ENCODE measurements around the gene RHOA.

The RHOA gene

DNA sequence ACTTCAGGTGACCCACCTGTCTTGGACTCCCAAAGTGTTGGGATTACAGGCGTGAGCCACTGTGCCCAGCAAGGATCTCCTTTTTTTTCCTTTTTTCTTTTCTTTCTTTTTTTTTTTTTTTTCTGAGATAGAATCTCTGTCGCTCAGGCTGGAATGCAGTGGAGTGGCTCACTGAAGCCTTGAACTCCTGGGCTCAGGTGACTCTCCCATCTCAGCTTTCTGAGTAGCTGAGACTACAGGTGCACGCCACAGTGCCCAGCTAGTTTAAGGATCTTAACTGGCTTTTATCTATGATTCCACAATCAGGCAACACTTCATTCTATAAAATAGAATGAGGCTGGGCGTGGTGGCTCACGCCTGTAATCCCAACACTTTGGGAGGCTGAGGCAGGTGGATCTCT, 33.6 kb upstream of the RHOA start:
- TF ChIP-seq, protein P1, sequence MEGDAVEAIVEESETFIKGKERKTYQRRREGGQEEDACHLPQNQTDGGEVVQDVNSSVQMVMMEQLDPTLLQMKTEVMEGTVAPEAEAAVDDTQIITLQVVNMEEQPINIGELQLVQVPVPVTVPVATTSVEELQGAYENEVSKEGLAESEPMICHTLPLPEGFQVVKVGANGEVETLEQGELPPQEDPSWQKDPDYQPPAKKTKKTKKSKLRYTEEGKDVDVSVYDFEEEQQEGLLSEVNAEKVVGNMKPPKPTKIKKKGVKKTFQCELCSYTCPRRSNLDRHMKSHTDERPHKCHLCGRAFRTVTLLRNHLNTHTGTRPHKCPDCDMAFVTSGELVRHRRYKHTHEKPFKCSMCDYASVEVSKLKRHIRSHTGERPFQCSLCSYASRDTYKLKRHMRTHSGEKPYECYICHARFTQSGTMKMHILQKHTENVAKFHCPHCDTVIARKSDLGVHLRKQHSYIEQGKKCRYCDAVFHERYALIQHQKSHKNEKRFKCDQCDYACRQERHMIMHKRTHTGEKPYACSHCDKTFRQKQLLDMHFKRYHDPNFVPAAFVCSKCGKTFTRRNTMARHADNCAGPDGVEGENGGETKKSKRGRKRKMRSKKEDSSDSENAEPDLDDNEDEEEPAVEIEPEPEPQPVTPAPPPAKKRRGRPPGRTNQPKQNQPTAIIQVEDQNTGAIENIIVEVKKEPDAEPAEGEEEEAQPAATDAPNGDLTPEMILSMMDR (IDR thresholded peaks at IDR 0.05; ENCODE audit: insufficient read depth, low read length) = no peak
- no peak for TF ChIP-seq GABPA (IDR thresholded peaks at IDR 0.05; ENCODE audit: low read depth)
- no peak for TF ChIP-seq SPI1 (IDR thresholded peaks at IDR 0.05; ENCODE audit: borderline replicate concordance, low read depth)
- TF ChIP-seq, protein P2, sequence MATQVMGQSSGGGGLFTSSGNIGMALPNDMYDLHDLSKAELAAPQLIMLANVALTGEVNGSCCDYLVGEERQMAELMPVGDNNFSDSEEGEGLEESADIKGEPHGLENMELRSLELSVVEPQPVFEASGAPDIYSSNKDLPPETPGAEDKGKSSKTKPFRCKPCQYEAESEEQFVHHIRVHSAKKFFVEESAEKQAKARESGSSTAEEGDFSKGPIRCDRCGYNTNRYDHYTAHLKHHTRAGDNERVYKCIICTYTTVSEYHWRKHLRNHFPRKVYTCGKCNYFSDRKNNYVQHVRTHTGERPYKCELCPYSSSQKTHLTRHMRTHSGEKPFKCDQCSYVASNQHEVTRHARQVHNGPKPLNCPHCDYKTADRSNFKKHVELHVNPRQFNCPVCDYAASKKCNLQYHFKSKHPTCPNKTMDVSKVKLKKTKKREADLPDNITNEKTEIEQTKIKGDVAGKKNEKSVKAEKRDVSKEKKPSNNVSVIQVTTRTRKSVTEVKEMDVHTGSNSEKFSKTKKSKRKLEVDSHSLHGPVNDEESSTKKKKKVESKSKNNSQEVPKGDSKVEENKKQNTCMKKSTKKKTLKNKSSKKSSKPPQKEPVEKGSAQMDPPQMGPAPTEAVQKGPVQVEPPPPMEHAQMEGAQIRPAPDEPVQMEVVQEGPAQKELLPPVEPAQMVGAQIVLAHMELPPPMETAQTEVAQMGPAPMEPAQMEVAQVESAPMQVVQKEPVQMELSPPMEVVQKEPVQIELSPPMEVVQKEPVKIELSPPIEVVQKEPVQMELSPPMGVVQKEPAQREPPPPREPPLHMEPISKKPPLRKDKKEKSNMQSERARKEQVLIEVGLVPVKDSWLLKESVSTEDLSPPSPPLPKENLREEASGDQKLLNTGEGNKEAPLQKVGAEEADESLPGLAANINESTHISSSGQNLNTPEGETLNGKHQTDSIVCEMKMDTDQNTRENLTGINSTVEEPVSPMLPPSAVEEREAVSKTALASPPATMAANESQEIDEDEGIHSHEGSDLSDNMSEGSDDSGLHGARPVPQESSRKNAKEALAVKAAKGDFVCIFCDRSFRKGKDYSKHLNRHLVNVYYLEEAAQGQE (IDR thresholded peaks at IDR 0.05; ENCODE audit: insufficient replicate concordance, low read depth) = no peak
- TF ChIP-seq POLR2AphosphoS5 (IDR thresholded peaks at IDR 0.05; ENCODE audit: low read depth) = no peak
- Histone ChIP-seq H3K27me3 (ENCODE audit: insufficient read depth, poor library complexity, severe bottlenecking) (no peaks in the 10 kb centered on the region), H3K4me3 (replicated peaks; ENCODE audit: insufficient read depth, low read length) (no peak overlapping the region), H3K27ac (replicated peaks) (peak overlapping the region; percentile 57)
- no peak for DNase-seq (ENCODE audit: low read depth in 1 of 2, low spot score in 1 of 2)

DNA sequence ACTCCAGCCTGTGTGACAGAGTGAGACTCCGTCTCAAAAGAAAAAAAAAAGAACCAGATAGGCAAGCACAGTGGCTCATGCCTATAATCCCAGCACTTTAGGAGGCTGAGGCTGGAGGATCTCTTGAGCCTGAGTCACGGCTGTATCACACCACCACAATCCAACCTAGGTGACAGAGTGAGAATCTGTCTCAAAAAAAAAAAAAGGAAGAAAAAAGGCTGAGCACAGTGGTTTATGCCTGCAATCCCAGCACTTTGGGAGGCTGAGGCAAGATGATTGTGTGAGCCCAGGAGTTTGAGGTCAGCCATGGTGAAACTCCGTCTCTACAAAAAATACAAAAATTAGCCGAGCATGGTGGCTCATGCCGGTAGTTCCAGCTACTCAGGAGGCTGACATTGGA, 23.0 kb upstream of the RHOA start:
- no peak for DNase-seq (ENCODE audit: low read depth in 1 of 2, low spot score in 1 of 2)
- Histone ChIP-seq H3K27ac (replicated peaks) (no peak overlapping the region), H3K4me3 (replicated peaks; ENCODE audit: insufficient read depth, low read length) (no peak overlapping the region), H3K27me3 (ENCODE audit: insufficient read depth, poor library complexity, severe bottlenecking) (no peaks in the 10 kb centered on the region)
- TF ChIP-seq SPI1 (IDR thresholded peaks at IDR 0.05; ENCODE audit: borderline replicate concordance, low read depth) = no peak
- TF ChIP-seq GABPA (IDR thresholded peaks at IDR 0.05; ENCODE audit: low read depth) = no peak
- TF ChIP-seq POLR2AphosphoS5 (IDR thresholded peaks at IDR 0.05; ENCODE audit: low read depth) = no peak
- TF ChIP-seq, protein P2 (IDR thresholded peaks at IDR 0.05; ENCODE audit: insufficient replicate concordance, low read depth) = no peak
- TF ChIP-seq, protein P1 (IDR thresholded peaks at IDR 0.05; ENCODE audit: insufficient read depth, low read length) = no peak

DNA sequence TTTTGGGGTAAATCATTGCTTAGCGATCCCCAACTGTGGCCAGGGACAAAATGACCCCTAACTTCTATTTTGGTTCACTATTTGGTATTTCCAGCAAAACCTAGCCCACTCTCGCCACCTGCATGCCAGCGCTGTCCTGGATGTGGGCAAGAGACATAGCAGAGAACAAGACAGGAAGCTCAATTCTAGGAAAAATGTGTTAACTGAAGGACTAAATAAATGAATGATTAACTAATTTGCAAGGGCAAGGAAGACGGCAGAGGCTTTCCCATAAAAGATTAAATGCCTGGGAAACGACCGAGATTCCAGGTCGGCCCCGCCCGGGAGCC, 16.9 kb upstream of the RHOA start:
- H3K27me3 ChIP-seq (ENCODE audit: insufficient read depth, poor library complexity, severe bottlenecking) = no peaks in the 10 kb centered on the region
- no peak for TF ChIP-seq GABPA (IDR thresholded peaks at IDR 0.05; ENCODE audit: low read depth)
- no peak for TF ChIP-seq POLR2AphosphoS5 (IDR thresholded peaks at IDR 0.05; ENCODE audit: low read depth)
- no peak for TF ChIP-seq SPI1 (IDR thresholded peaks at IDR 0.05; ENCODE audit: borderline replicate concordance, low read depth)
- TF ChIP-seq, protein P2 (IDR thresholded peaks at IDR 0.05; ENCODE audit: insufficient replicate concordance, low read depth) = no peak
- TF ChIP-seq, protein P1 (IDR thresholded peaks at IDR 0.05; ENCODE audit: insufficient read depth, low read length) = no peak
- H3K27ac ChIP-seq (replicated peaks) = peak overlapping the region; percentile 97
- peak overlapping the region; percentile 58 for H3K4me3 ChIP-seq (replicated peaks; ENCODE audit: insufficient read depth, low read length)
- DNase-seq (ENCODE audit: low read depth in 1 of 2, low spot score in 1 of 2) = no peak
